ENCODE results near the gene H2AZ2. TPM values are rescaled to one million over a fixed set of nuclear protein-coding genes. Genes with fewer than 3 reads are reported as not detected.
A peak's percentile ranks its signal among the peaks of the same experiment; 100 is the strongest.

Gene H2AZ2
- total RNA-seq (100 to 1,000 TPM; 113 to 182 TPM), polyA plus RNA-seq (ENCODE audit: insufficient read length in 6 of 6) (100 to 1,000 TPM; 226 to 286 (median 229) TPM)
- long read RNA-seq, donor 1, transcript H2AFV-202 (5 exons, 752 nt): major isoform, 84 of 364 reads
- long read RNA-seq, donor 1, transcript H2AFV-207 (4 exons, 1,041 nt): minor isoform, 10 of 364 reads
- long read RNA-seq, donor 1, transcript H2AFV-205 (4 exons, 628 nt): minor isoform, 5 of 364 reads
- long read RNA-seq, donor 1, partial matches to known transcripts: 258 of 364 reads
- long read RNA-seq, donor 1, other reads (novel, unspliced or antisense): 0 of 364 reads
- long read RNA-seq, donor 2, transcript H2AFV-204 (4 exons, 687 nt): minor isoform, 6 of 133 reads
- long read RNA-seq, donor 2, transcript H2AFV-202 (5 exons, 752 nt): major isoform, 82 of 133 reads
- long read RNA-seq, donor 2, partial matches to known transcripts: 37 of 133 reads
- long read RNA-seq, donor 2, other reads (novel, unspliced or antisense): 0 of 133 reads
- long read RNA-seq, donor 3, transcript H2AFV-202 (5 exons, 752 nt): major isoform, 86 of 203 reads
- long read RNA-seq, donor 3, partial matches to known transcripts: 108 of 203 reads
- long read RNA-seq, donor 3, other reads (novel, unspliced or antisense): 0 of 203 reads
- long read RNA-seq, donor 4, transcript H2AFV-204 (4 exons, 687 nt): minor isoform, 6 of 101 reads
- long read RNA-seq, donor 4, transcript H2AFV-202 (5 exons, 752 nt): major isoform, 68 of 101 reads
- long read RNA-seq, donor 4, partial matches to known transcripts: 11 of 101 reads
- long read RNA-seq, donor 4, other reads (novel, unspliced or antisense): 10 of 101 reads
- long read RNA-seq, donor 5, transcript H2AFV-207 (4 exons, 1,041 nt): minor isoform, 5 of 166 reads
- long read RNA-seq, donor 5, transcript H2AFV-202 (5 exons, 752 nt): major isoform, 63 of 166 reads
- long read RNA-seq, donor 5, partial matches to known transcripts: 92 of 166 reads
- long read RNA-seq, donor 5, other reads (novel, unspliced or antisense): 0 of 166 reads
- long read RNA-seq, donor 6, transcript H2AFV-202 (5 exons, 752 nt): major isoform, 74 of 124 reads
- long read RNA-seq, donor 6, transcript H2AFV-204 (4 exons, 687 nt): minor isoform, 5 of 124 reads
- long read RNA-seq, donor 6, partial matches to known transcripts: 36 of 124 reads
- long read RNA-seq, donor 6, other reads (novel, unspliced or antisense): 0 of 124 reads
- long read RNA-seq, donor 7, transcript H2AFV-202 (5 exons, 752 nt): major isoform, 43 of 50 reads
- long read RNA-seq, donor 7, partial matches to known transcripts: 0 of 50 reads
- long read RNA-seq, donor 7, other reads (novel, unspliced or antisense): 0 of 50 reads
- long read RNA-seq, donor 8, transcript H2AFV-202 (5 exons, 752 nt): major isoform, 43 of 52 reads
- long read RNA-seq, donor 8, partial matches to known transcripts: 0 of 52 reads
- long read RNA-seq, donor 8, other reads (novel, unspliced or antisense): 5 of 52 reads
- long read RNA-seq, donor 9, partial matches to known transcripts: 0 of 1 reads
- long read RNA-seq, donor 9, other reads (novel, unspliced or antisense): 0 of 1 reads
- long read RNA-seq, donor 10, transcript H2AFV-202 (5 exons, 752 nt): major isoform, 44 of 55 reads
- long read RNA-seq, donor 10, partial matches to known transcripts: 1 of 55 reads
- long read RNA-seq, donor 10, other reads (novel, unspliced or antisense): 2 of 55 reads
- long read RNA-seq, donor 11, transcript H2AFV-207 (4 exons, 1,041 nt): minor isoform, 5 of 96 reads
- long read RNA-seq, donor 11, transcript H2AFV-202 (5 exons, 752 nt): major isoform, 57 of 96 reads
- long read RNA-seq, donor 11, partial matches to known transcripts: 23 of 96 reads
- long read RNA-seq, donor 11, other reads (novel, unspliced or antisense): 0 of 96 reads
- long read RNA-seq, donor 12, transcript H2AFV-202 (5 exons, 752 nt): major isoform, 49 of 120 reads
- long read RNA-seq, donor 12, partial matches to known transcripts: 63 of 120 reads
- long read RNA-seq, donor 12, other reads (novel, unspliced or antisense): 0 of 120 reads

- DNase-seq (peak; percentile 99 to 100 (median 100)), ATAC-seq (peak; percentile 94)
- intact Hi-C loops (cut with DNase I): loop anchor here in 1 of 2 donors (10.0 kb wide), 1 partner anchor 263 kb away; the partner anchor contains the start of gene TMED4
- Histone ChIP-seq H3K27me3 (no peaks in the 10 kb centered on the region), H3K27ac (peak within 1 kb of the TSS; percentile 98 to 99), H3K9me3 (no peaks in the 10 kb centered on the region), H3K4me1 (peaks cover 5 to 27% of the 10 kb centered on the region in 2 donors), H3K4me3 (peak within 1 kb of the TSS; percentile 46 to 69), H3K36me3 (no peaks in the 10 kb centered on the region)
- TF ChIP-seq CTCF (IDR thresholded peaks at IDR 0.05): peak in 1 of 2 donors; percentile 15
These were observed at the start of gene H2AZ2 for GRCh38 chr7:44847920-44848634. TSS of gene H2AZ2 (minus strand) at chr7:44848087. CDS start at chr7:44847971, 116 bp downstream.

DNA sequence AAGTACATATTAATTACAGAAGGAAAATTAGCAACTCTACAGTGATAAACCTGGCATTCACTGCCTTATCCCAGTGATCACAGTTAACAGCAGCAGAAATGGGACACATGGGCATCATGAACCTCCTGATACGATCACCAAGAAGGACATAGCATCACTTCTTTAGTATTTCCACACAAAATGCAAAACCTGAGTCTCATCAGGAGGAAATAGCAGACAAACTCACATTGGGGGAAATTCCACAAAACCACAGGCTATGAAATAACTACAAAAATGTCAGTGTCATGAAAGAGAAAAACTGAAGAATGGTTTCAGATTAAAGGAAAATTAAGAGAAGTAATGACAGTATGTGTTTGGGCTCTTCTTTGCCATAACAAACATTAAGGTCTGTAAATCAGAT is 49.4 kb upstream of the H2AZ2 start:
- Histone ChIP-seq H3K4me1 (no peaks in the 10 kb centered on the region), H3K27ac (no peak overlapping the region), H3K9me3 (no peaks in the 10 kb centered on the region), H3K4me3 (no peak overlapping the region), H3K36me3 (no peaks in the 10 kb centered on the region), H3K27me3 (no peaks in the 10 kb centered on the region)
- DNase-seq (no peak), ATAC-seq (no peak)
- intact Hi-C loops (cut with DNase I): no loop called here
- TF ChIP-seq CTCF (IDR thresholded peaks at IDR 0.05): no peak

DNA sequence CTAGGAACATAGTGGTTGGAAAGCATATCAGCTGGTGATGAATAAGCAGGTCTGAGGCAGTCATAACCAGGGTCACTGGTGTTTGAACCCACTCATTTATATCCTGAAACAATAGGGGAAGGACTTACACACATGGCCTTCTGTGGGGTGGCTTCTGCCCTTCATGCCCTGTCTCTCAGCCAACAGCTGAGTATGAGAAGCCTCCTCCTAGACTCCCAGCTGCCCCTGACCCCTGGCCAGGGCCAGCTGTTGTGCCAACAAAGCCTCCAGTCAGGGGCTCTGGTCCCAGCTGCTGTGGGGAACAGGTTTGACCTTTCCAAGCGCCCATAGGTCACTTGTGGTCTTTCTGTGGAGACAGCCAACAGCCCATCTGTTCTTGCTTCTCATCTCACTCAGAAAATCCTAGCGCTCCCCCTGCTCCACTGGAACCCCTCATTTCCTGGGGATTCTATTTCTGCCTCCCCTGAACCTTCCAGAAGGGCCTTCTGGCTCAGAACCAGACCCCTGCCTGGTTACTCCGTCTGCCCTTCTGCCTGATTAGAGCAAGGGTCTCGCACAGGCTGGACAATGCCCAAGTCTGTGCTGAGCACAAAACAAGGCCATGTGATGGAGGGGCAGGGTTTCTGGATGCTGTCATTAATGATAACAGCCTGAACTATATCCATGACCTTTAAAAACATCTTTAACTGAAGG is 47.1 kb upstream of the H2AZ2 start:
- Histone ChIP-seq H3K9me3 (no peaks in the 10 kb centered on the region), H3K27ac (no peak overlapping the region), H3K4me1 (no peaks in the 10 kb centered on the region), H3K4me3 (no peak overlapping the region), H3K36me3 (no peaks in the 10 kb centered on the region), H3K27me3 (no peaks in the 10 kb centered on the region)
- no peak for ATAC-seq
- intact Hi-C loops (cut with DNase I): no loop called here
- DNase-seq: no peak
- no peak for TF ChIP-seq CTCF (IDR thresholded peaks at IDR 0.05)
